DND-41 (cell line): ENCODE results near the gene LTB4R.
"Not testable (repeated sequence)": the region's sequence is repeated elsewhere in the genome, so short reads cannot be mapped to it uniquely, and the experiment has no call there.

Experiments used
- EZH2 ChIP-seq: IDR thresholded peaks from 3 replicates; pipeline ENCODE4 v1.6.1; 2012; ENCODE audit warnings: borderline replicate concordance, low read depth, mild to moderate bottlenecking, moderate library complexity, low read length, inconsistent platforms; ENCODE audit not compliant: severe bottlenecking
- TF ChIP-seq, protein P1 (sequence below): IDR thresholded peaks from 2 replicates; pipeline ENCODE4 v1.5.1; 2012; ENCODE audit warnings: borderline replicate concordance, low read length, moderate library complexity, mild to moderate bottlenecking; ENCODE audit not compliant: poor library complexity, severe bottlenecking; ENCODE audit errors: extremely low read depth

DNA sequence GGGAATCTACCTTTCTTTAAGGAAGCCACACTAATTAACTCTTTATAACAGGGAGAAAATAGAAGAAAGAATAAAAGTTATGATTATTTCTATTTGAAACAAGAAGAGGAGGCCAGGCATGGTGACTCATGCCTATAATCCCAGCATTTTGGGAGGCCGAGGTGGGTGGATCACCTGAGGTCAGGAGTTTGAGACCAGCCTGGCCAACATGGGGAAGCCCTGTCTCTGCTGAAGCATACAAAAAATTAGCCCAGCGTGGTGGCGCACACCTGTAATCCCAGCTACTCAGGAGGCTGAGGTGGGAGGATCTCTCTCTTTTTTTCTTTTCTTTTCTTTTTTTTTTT lies 43.2 kb downstream of the LTB4R start:
- TF ChIP-seq, protein P1, sequence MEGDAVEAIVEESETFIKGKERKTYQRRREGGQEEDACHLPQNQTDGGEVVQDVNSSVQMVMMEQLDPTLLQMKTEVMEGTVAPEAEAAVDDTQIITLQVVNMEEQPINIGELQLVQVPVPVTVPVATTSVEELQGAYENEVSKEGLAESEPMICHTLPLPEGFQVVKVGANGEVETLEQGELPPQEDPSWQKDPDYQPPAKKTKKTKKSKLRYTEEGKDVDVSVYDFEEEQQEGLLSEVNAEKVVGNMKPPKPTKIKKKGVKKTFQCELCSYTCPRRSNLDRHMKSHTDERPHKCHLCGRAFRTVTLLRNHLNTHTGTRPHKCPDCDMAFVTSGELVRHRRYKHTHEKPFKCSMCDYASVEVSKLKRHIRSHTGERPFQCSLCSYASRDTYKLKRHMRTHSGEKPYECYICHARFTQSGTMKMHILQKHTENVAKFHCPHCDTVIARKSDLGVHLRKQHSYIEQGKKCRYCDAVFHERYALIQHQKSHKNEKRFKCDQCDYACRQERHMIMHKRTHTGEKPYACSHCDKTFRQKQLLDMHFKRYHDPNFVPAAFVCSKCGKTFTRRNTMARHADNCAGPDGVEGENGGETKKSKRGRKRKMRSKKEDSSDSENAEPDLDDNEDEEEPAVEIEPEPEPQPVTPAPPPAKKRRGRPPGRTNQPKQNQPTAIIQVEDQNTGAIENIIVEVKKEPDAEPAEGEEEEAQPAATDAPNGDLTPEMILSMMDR = not testable (repeated sequence)
- TF ChIP-seq EZH2 = not testable (repeated sequence)
